ENCODE measurements around the gene SELENOF.

Gene SELENOF

GRCh38 chr1:86913896-86914600, at the start of gene SELENOF:
SELENOF (minus strand) TSS chr1:86914126; CDS start chr1:86914111, 15 bp downstream.
- peak; percentile 99 for FAIRE-seq

GRCh38 chr1:86960548-86960947, 46.6 kb upstream of the SELENOF start:
- FAIRE-seq, result no peak

- no peak for FAIRE-seq
Observed at GRCh38 chr1:86957221-86957620, 43.3 kb upstream of the SELENOF start.

DNA sequence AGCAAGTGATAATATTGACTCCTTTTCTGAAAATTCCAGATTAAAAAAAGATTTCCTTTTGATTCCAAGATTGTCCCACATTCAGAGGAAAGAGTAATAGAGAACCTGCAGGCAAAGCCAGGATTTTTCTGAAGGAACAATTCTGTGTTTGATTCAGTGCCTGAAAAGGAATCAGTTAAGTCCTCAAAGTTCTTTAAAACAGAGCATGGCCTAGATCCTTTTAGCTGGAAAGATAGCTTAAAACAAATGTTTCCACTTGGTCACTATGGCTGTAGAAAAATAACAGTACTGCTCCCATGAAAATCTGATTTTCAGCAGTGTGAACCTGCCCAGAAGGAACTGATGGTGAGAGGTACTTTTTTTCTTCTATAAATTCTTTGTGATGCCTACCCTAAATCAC, 42.3 kb upstream of the SELENOF start:
- FAIRE-seq, result no peak

- no peak for FAIRE-seq
Observed at GRCh38 chr1:86955678-86956077, 41.8 kb upstream of the SELENOF start.

- no peak for FAIRE-seq
Observed at GRCh38 chr1:86953167-86953566, 39.2 kb upstream of the SELENOF start.

DNA sequence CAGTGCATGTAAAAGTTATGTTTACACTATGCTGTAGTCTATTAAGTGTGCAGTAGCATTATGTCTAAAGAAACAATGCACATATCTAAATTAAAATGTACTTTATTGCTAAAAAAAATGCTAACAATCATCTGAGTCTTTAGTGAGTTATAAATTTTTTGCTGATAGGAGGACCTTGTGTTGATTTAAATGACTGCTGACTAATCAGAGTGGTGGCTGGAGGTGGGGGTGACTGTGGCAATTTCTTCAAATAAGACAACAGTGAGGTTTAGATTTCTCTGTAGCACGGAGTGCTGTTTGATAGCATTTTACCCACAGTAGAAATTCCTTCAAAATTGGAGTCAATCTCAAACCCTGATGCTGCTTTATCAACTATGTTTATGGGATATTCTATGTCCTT, 37.5 kb upstream of the SELENOF start:
- FAIRE-seq, result no peak

DNA sequence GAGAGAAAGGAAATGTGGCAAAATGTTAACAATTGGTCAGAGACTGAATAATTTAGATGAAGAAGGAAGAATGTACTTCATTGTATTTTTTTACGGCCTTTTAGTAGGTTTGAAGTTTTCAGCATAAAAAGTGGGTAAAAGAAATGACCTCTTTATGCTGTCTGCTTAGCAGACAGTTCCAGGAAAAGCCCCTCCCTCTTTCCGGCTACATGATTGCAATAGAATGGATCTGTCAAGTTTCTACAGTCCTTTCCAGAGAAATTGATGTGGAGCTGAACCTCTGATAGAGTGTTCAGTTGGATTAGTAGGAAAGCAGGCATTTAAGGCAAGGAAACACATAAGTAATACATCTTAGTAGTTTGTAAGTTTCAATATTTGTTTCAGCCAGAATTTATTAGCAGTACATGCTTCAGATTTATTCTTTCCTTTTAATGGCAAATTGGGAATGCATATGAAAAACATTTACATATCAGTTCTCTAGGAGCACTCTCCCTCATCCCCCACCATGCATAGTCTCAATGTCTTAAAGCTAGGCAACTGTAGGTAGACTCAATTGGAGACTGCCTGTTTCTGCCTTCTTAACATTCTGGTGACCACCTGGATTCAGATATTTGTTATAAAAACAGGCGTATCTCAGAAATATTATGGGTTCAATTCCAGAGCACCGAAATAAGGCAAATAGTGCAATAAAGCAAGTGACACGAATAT, 36.9 kb upstream of the SELENOF start:
- no peak for FAIRE-seq

DNA sequence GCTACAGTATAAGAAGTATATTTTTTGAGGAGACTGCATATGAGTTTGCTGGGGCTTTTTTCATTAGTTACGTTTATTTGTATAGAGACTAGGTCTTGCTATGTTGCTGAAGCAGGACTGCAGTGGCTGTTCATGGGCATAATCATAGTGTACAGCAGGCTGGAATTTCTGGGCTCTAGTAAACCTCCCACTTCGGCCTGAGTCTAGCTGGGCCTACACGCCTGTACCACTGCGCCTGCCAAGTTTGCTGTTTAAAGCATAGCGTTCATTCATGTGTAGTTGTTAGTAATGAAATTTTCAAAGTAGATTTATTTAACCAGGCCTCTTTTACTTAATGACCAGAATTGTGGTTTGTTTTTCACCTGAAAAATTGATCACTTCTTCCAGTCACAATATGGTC, 34.3 kb upstream of the SELENOF start:
- no peak for FAIRE-seq

GRCh38 chr1:86942743-86943142, 28.8 kb upstream of the SELENOF start:
- peak; percentile 64 for FAIRE-seq

- no peak for FAIRE-seq
Observed at GRCh38 chr1:86942042-86942441, 28.1 kb upstream of the SELENOF start.

DNA sequence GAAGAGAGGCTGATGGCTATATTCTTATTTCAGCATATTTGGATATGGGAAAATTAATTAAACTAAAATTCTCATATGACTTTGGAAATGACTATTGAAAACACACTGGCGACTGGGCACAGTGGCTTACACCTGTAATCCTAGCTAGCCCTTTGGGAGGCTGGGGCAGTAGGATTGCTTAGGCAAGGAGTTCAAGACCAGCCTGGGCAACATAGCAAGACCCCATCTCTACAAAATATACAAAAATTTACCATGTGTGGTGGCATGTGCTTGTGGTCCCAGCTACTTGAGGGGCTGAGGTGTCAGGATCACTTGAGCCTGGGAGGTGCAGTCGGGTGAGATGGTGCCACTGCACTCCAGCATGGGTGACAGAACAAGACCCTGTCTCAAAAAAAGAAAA, 26.7 kb upstream of the SELENOF start:
- no peak for FAIRE-seq

- FAIRE-seq, result no peak
Observed at GRCh38 chr1:86939406-86939805, 25.5 kb upstream of the SELENOF start.

DNA sequence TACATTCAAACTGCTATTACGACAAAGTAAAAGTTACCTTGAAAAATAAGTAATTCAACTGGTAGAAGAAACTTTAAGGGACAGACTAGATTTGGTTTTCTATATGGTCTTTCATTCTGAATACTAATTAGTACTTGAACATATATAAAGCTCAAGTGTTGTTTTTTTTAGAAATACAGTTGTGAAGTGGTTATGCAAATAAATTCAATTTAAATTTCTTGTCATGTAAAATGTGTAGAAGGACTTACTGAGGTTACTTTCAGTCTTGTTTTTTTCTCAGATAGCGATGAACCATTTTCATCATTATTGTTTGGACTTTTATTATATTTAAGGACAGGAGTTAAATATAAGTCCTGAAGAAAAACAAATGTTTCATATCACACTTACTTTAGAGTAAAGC, 24.9 kb upstream of the SELENOF start:
- FAIRE-seq, result peak; percentile 17

- FAIRE-seq, result no peak
Observed at GRCh38 chr1:86938450-86938849, 24.5 kb upstream of the SELENOF start.

DNA sequence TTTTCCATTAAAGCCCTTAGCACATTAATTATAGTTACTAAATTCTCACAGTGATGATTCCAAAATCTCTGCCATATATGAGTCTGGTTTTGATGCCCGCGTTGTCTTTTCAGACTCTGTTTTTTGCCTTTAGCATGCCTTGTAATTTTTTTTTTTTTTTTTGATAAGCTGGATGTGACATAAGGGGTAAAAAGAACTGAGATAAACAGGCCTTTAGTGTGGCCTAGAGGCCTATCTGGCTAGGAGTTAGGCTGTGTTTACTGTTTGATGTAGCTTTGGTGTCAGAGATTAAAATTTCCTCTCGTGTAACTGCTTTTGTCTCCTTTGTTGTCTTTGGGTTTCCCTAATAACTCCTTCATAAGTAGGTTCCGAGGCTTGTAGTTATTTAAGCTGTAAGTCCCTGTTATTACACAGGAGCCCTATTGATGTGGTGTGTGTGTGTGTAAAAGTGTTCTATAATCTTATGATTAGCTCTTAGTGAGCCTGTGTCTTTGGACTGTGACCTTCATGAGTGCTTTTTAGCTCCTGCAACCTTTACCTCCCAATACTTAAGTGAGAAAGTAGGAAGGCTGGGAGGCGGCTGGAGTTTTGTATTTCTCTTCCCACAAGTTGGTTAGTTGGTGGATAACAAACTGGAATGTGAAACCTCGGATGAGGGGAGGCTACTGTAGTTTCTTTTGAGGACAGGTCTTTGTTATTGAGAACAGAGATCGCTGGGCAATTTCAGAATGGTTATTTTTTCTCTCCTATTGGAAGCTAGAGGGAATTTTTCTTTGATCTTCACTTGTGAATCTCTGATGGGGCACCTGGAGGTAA, 19.8 kb upstream of the SELENOF start:
- no peak for FAIRE-seq

GRCh38 chr1:86933051-86933450, 19.1 kb upstream of the SELENOF start:
- no peak for FAIRE-seq

- no peak for FAIRE-seq
Observed at GRCh38 chr1:86928819-86929218, 14.9 kb upstream of the SELENOF start.

- FAIRE-seq, result no peak
Observed at GRCh38 chr1:86926883-86927282, 13.0 kb upstream of the SELENOF start.

- no peak for FAIRE-seq
Observed at GRCh38 chr1:86925742-86926141, 11.8 kb upstream of the SELENOF start.

DNA sequence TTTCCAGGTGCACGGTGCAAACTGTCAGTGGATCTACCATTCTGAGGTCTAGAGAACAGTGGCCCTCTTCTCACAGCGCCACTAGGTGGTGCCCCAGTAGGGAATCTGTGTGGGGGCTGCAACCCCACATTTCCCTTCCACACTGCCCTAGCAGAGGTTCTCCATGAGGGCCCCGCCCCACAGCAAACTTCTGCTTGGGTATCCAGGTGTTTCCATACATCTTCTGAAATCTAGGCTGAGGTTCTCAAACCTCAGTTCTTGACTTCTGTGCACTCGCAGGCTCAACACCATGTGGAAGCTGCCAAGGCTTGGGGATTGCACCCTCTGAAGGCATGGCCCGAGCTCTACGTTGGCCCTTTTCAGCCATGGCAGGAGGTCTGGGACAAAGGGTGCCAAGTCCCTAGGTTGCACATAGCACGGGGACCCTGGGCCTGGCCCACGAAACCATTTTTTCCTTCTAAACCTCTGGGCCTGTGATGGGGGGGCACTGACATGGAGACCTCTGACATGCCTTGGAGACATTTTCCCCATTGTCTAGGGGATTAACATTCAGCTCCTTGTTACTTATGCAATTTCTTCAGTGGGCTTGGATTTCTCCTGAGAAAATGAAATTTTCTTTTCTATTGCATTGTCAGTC, 10.5 kb upstream of the SELENOF start:
- FAIRE-seq, result no peak

GRCh38 chr1:86922445-86922844, 8.5 kb upstream of the SELENOF start:
- no peak for FAIRE-seq

- FAIRE-seq, result no peak
Observed at GRCh38 chr1:86916752-86917151, 2.8 kb upstream of the SELENOF start.
